NCI-H748 treated with DMSO at 0.1 percent for 48 hours (cell line): ENCODE measurements around the gene TDRD9.

Experiments used
- DNase-seq: peaks from one replicate; lab custom pipeline; 2025; lab: John Stamatoyannopoulos, UW

TDRD9 gene

GRCh38 chr14:104066719-104067295 lies 138.6 kb downstream of the TDRD9 start:
- no peak for DNase-seq

- no peak for DNase-seq
Measured at GRCh38 chr14:104069541-104069940, 141.3 kb downstream of the TDRD9 start.

- no peak for DNase-seq
Measured at GRCh38 chr14:104072586-104072985, 144.3 kb downstream of the TDRD9 start.

GRCh38 chr14:104073764-104074163 lies 145.5 kb downstream of the TDRD9 start:
- no peak for DNase-seq

- no peak for DNase-seq
Measured at GRCh38 chr14:104075530-104076151, 147.4 kb downstream of the TDRD9 start.

DNA sequence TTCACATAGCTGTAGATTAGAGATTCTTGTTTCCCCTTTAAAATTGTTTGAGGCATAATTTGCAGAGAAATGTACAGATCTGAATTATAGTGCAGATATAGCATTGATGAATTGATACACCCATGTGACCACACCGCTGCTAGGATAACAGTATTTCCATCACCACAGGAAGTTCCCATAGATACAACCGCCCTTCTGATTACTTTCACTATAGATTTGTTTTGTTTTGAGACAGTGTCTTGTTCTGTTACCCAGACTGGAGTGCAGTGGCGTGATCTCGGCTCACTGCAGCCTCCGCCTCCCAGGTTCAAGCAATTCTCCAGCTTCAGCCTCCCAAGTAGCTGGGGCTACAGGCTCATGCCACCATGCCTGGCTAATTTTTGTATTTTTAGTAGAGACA lies 148.5 kb downstream of the TDRD9 start:
- no peak for DNase-seq

DNA sequence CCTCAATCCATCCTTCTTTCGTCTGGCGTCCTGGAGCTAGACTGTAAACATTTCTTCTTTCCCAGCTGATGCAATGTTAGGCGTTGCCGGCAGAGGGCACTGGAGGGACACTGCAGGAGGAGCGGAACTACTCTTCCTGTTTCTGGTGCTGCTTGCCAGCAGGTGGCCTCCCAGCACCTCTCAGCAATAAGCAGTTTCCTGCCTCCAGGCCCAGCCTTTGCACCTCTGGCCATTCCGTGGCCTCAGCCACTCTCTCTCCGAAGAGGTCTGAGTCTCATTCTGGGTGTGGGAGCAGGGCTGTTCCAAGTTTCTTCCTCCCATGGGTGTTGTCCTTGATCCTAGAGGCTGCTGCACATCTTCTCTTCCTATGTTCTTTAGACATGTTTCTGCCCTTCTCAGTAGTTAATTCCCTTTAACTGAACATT lies 149.8 kb downstream of the TDRD9 start:
- peak; percentile 89 for DNase-seq

DNA sequence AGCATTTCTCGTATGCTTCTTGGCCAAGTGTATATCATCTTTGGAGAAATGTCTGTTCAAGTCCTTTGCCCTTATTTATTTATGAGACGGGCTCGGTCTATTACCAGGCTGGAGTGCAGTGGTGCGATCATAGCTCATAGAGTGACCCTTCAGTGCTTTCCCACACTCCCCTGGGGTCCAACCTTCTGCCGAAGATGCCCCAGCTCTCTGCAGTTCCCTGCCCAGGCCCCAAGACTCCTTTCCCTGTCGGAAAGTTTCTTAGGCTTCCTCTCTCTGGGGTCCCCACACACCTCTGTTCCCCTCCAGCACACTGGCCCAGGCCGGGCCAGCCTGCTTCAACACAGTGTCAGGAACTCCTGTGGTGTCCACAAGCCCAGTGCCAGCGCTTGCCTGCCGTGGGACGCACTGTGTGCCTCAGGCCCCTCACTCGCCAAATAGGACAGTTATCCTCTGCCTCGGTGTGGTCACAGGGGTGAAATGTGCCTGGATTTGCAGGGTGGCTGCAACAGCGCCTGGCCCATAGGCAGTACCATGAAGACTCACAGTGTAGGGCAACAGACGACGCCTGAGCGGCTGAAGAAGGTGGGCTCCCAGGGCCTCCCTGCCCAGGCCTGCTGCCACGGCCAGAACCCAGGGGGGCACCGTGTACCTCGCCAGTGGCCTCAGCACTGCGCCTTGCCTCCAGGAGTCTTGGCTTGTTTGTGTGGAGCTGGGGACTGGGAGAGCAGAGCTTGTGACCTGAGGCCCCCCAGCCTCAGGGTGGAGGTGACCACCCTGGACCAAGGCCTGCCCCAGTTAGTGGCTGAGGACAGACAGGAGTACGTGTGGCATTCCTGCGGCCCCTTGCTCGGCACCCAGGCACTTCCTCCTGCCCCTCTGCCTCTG lies 152.4 kb downstream of the TDRD9 start:
- DNase-seq, result no peak

- peak; percentile 22 for DNase-seq
Measured at GRCh38 chr14:104081261-104081835, 153.1 kb downstream of the TDRD9 start.

DNA sequence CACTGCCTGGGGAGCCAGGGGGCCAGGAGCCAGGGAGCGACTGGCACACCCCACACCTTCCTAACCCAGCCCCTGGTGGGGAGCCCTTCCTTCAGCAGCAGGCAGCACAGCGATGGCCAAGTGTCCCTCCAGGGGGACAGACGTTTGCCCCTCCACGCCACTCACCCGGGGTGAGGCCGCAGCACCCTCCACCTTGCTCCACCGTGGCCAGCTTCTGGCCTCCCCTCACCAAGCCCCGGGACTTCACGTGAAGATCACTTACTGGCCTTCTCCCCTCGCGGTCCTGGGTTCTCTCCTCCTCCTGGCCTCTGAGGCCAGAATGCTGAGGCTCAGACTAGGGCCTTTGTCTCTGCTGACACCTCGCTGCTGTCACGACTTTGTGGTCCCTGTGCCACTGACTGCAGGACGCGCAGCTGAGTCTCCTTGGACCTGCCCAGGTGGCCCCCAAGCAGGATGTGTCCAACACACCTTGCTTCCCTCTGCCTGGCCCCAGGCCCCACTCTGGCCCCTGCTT lies 153.8 kb downstream of the TDRD9 start:
- DNase-seq, result no peak

GRCh38 chr14:104082807-104083206 lies 154.6 kb downstream of the TDRD9 start:
- DNase-seq, result no peak

GRCh38 chr14:104084251-104085002 lies 156.2 kb downstream of the TDRD9 start:
- DNase-seq, result no peak

DNA sequence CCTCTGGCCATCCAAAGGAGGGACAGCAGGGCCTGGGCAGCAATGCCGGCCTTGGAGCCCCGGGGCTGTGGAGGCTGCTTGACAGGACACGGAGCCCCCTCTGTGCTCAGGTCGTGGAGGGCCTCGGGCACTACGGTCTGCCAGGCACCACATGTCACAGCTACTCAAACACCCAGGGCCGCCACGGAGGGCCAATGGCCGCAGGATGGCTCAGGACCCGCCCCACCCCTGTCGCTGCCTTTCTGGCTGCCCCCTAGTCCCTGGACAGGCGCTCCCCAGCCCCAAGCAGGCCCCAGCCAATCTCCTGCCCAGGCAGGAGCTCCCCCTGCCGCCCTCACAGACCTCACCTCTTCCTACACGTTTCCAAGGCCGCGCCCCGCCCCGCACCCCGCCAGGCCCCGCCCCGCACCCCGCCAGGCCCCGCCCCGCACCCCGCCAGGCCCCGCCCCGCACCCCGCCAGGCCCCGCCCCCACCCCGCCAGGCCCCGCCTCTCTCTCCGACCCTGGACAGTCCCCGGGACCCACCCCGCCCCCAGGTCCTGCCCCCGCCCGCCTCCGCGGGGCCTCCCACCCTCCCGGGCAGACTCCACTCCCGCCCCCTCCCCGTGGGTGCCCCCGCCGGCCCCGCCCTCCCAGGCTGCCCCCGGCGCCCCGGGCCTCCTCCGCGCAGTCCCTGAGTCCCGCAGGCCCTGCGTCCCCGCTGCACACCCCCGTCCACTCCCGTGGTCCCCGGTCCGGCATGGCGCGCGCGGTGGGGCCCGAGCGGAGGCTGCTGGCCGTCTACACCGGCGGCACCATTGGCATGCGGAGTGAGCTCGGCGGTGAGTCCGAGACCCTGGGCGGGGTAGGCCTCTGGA lies 157.0 kb downstream of the TDRD9 start, which contains the start of gene ASPG:
ASPG (plus strand) TSS at position 669 of the 857 bp plus-strand sequence; CDS start at position 740, 71 bp downstream.
- no peak for DNase-seq

GRCh38 chr14:104085889-104086201 lies 157.6 kb downstream of the TDRD9 start:
- DNase-seq, result no peak

DNA sequence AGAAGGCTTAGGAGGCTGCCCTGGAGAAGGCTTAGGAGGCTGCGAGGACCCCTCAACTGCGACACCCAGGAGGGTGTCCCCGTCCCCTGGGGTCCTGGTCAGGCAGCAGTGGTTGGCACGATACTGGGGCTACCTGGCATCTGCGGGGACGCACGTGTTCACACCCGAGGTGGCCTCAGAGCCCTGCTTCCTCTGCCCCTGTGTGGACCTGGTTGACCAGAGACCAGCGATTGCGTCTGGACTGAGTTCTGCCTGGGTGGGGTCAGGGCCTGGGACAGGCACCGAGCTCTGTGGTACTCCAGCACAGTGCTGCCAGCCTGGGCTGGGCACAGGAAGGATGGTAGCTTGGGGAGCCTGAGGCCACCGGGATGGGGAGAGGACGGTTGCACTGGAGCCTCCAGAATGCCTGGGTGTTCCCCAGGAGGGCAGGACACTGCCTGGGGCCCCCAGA lies 158.0 kb downstream of the TDRD9 start:
- DNase-seq, result no peak

DNA sequence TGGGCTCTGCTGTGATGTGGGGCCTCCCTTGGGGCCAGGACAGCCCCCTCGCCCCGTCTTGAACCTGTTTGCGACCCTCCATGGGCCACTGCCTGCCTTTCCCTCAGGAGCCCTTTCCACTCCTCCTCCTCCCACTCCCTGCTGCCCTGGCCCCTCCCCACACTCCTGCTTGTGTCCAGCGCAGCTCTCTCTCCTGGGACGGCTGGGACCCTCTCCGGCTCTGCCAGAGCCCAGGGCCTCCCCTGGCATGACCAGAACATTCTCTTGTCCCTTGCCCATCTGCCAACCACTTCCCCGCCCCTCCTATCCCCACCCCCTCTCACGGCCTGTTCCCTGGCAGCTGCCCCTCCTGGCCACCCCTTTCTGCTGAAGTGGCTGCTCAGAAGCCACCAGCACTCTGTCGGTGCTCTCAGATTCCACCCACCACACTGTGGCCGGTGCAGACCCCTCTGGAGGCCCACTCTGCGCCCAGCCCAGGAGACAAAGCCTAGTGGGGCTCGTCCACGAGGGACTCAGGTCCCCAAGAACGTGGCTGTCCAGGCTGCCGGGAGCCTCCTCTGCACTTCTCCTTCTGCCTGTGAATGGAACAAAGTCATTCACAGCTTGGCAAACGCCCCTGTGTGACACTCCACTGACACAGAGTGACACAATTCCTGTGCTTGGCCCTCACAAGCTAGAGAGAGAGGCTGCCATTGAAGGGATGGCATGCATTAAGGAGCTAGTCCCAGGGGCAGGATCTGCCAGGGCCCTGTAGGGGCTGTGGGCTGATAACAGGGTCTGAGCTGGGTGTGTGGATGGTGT lies 158.6 kb downstream of the TDRD9 start:
- DNase-seq, result no peak

DNA sequence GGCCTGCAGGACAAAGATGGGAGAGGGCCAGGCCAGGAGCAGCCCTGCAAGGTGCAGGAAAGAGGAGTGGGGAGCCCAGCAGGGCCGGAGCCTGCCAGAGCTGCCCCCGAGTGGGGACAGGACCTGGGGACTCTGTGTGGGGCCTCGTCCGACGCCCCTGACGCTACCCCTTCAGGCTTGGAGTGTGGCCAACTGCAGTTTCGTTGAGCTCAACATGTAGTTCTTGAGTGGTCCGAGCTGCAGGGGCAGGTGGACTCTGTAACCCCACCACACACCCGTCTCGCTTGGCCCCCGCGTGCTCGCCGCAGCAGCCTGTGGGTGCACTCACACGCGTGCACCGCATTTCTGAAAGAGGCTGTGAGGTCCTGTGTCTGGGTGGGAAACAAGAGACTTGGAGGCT lies 159.2 kb downstream of the TDRD9 start:
- DNase-seq, result no peak

GRCh38 chr14:104087981-104088850 lies 160.0 kb downstream of the TDRD9 start:
- no peak for DNase-seq
